ENCODE results near the gene PMS1. TPM values are rescaled to one million over a fixed set of nuclear protein-coding genes. Genes with fewer than 3 reads are reported as not detected.
"Not testable (repeated sequence)": the region's sequence is repeated elsewhere in the genome, so short reads cannot be mapped to it uniquely, and the experiment has no call there.

Gene PMS1
- total RNA-seq, result 10 to 100 TPM in 3 of 4 donors, 1 to 10 TPM in 1; 8.7 to 20.3 (median 11.6) TPM
- 10 to 100 TPM in 1 of 3 donors, 1 to 10 TPM in 2; 4.6 to 10.5 (median 7.4) TPM for polyA plus RNA-seq
- long read RNA-seq, donor 1, partial matches to known transcripts, result 1 of 7 reads
- long read RNA-seq, donor 1, other reads (novel, unspliced or antisense), result 2 of 7 reads
- long read RNA-seq, donor 2, transcript PMS1-213 (13 exons, 3,225 nt), result major isoform, 6 of 24 reads
- long read RNA-seq, donor 2, partial matches to known transcripts, result 3 of 24 reads
- long read RNA-seq, donor 2, other reads (novel, unspliced or antisense), result 14 of 24 reads

DNA sequence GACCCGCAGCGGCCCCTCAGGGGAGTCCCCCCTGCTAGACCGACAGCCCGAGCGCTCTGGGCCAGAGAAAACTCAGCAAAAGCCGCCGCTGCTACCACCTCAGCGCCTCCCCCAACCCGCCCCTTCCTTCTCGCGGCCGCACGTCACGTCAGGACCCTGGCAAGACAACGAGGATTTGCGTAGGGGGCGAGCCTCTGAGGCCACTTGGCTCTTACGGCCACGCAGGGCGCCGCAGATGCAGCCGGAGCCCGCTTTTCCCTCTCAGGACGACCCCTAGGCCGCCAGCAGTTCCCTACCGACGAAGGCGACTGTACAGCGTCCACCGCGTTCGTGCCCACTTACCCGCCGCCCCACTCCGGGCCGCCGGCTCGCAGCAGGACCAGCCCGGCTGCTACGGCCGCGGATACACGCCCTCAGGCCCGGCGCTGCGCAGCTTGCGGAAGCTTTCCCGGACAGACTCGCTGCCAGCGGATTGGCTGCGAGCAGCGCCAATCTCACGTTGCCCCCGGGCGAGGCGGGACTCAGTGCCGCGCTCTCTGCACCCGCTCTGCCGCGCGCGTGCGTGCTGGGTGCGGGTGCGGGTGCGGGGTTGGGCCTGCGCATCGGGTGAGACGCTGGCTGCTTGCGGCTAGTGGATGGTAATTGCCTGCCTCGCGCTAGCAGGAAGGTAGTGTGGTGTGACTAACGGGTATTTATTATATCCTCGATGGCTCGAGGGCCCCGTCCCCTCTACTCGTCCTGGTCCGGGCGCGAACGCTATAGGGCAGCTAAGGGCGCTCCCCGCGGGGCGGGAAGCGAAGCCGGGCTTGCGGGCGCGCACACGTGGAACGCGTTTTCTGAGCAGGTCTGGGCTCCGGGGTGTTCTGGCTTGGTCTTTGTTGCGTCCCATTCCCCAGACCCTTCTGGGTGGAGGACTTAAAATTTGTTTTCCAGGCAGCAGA lies at the start of gene PMS1, which contains the start of gene ORMDL1:
TSS of gene PMS1 (plus strand) at position 524 of the 941 bp plus-strand sequence. CDS start 7,360 bp downstream, outside the sequence.
TSS of gene ORMDL1 (minus strand) at position 413 of the 941 bp plus-strand sequence. CDS start 1,744 bp downstream, outside the sequence.
- peaks cover 27% of the 10 kb centered on the region for H3K4me1 ChIP-seq
- H3K4me3 ChIP-seq, result peak within 1 kb of the TSS; percentile 73
- DNase-seq (peak; percentile 97 to 98), ATAC-seq (peak; percentile 97 to 99 (median 98))
- H3K27me3 ChIP-seq (ENCODE audit: insufficient read depth in 3 of 3, low read length in 2 of 3), result no peaks in the 10 kb centered on the region
- WGBS, 3 donors, result 0% methylated on average over 92 to 96 of the region's 96 CpGs
- H3K9me3 ChIP-seq, result no peaks in the 10 kb centered on the region
- TF ChIP-seq, protein P1, sequence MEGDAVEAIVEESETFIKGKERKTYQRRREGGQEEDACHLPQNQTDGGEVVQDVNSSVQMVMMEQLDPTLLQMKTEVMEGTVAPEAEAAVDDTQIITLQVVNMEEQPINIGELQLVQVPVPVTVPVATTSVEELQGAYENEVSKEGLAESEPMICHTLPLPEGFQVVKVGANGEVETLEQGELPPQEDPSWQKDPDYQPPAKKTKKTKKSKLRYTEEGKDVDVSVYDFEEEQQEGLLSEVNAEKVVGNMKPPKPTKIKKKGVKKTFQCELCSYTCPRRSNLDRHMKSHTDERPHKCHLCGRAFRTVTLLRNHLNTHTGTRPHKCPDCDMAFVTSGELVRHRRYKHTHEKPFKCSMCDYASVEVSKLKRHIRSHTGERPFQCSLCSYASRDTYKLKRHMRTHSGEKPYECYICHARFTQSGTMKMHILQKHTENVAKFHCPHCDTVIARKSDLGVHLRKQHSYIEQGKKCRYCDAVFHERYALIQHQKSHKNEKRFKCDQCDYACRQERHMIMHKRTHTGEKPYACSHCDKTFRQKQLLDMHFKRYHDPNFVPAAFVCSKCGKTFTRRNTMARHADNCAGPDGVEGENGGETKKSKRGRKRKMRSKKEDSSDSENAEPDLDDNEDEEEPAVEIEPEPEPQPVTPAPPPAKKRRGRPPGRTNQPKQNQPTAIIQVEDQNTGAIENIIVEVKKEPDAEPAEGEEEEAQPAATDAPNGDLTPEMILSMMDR (IDR thresholded peaks at IDR 0.05), result no peak
- intact Hi-C loops (cut with DNase I), result loop anchor here in 1 of 2 donors (2.0 kb wide), 1 partner anchor 19 kb away; no protein-coding TSS in a partner anchor
- peaks cover 0 to 60% of the 10 kb centered on the region in 2 donors for H3K36me3 ChIP-seq (ENCODE audit: insufficient read depth in 1 of 2, low read depth in 1 of 2)
- H3K27ac ChIP-seq, result peak within 1 kb of the TSS; percentile 98

DNA sequence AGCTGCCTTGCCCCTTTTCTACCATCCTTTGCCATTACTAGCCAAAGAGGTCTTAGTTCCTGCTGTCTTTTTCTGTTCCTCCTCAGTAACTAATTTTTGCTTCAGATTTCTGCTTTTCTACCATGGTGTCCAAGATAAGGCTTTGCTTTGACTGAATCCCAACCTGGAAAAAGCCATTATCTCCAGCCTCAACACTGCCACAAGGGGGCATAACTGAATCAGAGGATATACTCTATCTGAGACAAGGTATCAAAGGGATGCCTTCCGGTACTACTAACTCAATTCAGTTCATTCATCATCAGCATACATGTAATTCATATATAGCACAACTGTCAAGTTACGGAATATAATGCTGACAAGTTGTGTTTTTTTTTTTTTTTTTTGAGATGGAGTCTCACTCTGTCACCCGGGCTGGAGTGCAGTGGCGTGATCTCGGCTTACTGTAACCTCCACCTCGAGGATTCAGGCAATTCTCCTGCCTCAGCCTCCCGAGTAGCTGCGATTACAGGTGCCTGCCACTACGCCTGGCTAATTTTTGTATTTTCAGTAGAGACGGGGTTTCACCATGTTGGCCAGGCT lies 33.1 kb upstream of the PMS1 start:
- WGBS, 3 donors, result 84 to 86% (median 84%) methylated on average over 10 of the region's 10 CpGs
- no peaks in the 10 kb centered on the region for H3K9me3 ChIP-seq
- intact Hi-C loops (cut with DNase I), result no loop called here
- TF ChIP-seq, protein P1 (IDR thresholded peaks at IDR 0.05), result peak; percentile 50
- no peak overlapping the region for H3K4me3 ChIP-seq
- no peaks in the 10 kb centered on the region for H3K27me3 ChIP-seq (ENCODE audit: insufficient read depth in 3 of 3, low read length in 2 of 3)
- ATAC-seq (peak in 1 of 4 donors; percentile 54), DNase-seq (no peak)
- H3K4me1 ChIP-seq, result no peaks in the 10 kb centered on the region
- H3K36me3 ChIP-seq (ENCODE audit: insufficient read depth in 1 of 2, low read depth in 1 of 2), result peaks cover 0 to 91% of the 10 kb centered on the region in 2 donors
- H3K27ac ChIP-seq, result no peak overlapping the region

DNA sequence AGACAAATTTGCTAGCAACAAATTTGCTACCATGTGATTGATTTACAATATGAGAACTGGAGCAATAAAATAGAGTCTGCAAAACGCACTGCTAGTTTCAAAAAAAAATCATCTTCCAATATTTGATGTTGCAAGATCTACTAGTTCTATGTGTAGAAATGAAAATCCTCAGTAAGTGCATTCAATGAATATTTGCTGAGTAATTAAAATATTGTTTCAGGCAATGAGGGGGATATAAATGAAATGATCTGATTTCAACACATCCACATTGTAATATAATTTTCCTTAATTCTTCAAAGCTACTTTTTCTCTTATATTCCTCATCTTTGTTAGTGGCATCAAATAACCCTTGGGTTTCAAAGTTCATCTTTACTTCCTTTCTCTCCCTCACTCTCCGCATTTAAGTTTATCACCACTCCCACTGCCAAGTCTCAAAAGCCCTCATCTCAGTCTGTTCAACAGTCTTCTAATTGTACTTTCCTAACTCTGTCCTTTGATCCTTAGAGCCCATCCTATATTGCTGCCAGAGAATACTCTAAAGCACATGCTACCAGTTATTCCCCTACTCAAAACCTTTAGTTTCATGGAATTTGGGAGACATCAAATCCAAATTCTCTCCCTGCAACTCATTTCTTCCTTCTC lies 27.8 kb upstream of the PMS1 start:
- 76 to 89% (median 86%) methylated on average over 2 of the region's 2 CpGs for WGBS, 3 donors
- H3K9me3 ChIP-seq, result no peaks in the 10 kb centered on the region
- peaks cover 8% of the 10 kb centered on the region for H3K4me1 ChIP-seq
- TF ChIP-seq, protein P1 (IDR thresholded peaks at IDR 0.05), result no peak
- DNase-seq (no peak), ATAC-seq (no peak)
- no peaks in the 10 kb centered on the region for H3K27me3 ChIP-seq (ENCODE audit: insufficient read depth in 3 of 3, low read length in 2 of 3)
- intact Hi-C loops (cut with DNase I), result no loop called here
- peaks cover 0 to 48% of the 10 kb centered on the region in 2 donors for H3K36me3 ChIP-seq (ENCODE audit: insufficient read depth in 1 of 2, low read depth in 1 of 2)
- no peak overlapping the region for H3K4me3 ChIP-seq
- no peak overlapping the region for H3K27ac ChIP-seq

- not testable (repeated sequence) for H3K9me3 ChIP-seq; DNase-seq; H3K27ac ChIP-seq; ATAC-seq; H3K4me3 ChIP-seq; H3K27me3 ChIP-seq (ENCODE audit: insufficient read depth in 3 of 3, low read length in 2 of 3)
- H3K36me3 ChIP-seq (ENCODE audit: insufficient read depth in 1 of 2, low read depth in 1 of 2), result peaks cover 0 to 16% of the 10 kb centered on the region in 2 donors
- H3K4me1 ChIP-seq, result peaks cover 22% of the 10 kb centered on the region
- 97 to 98% (median 97%) methylated on average over 16 to 17 of the region's 19 CpGs for WGBS, 3 donors
- intact Hi-C loops (cut with DNase I), result loop anchor here (5.0 to 10.0 kb wide), 3 partner anchors 85 to 1888 kb away; partner anchors contain the start of genes ANKAR (in 1 of the 2) and ASNSD1 (in 1 of the 2)
Measured at GRCh38 chr2:189760154-189760553, 24.1 kb upstream of the PMS1 start.
